GM21447 (cell line): ENCODE measurements around the gene ARHGAP6.
A peak's percentile ranks its signal among the peaks of the same experiment; 100 is the strongest.

Experiments used
- ATAC-seq: cut with Tn5 transposase; IDR thresholded peaks from one replicate; pipeline ENCODE4 v1.9.1; 2021; ENCODE audit not compliant: unreplicated experiment

Gene ARHGAP6

GRCh38 chrX:11188664-11189063 lies 477.1 kb downstream of the ARHGAP6 start:
- ATAC-seq = no peak

- no peak for ATAC-seq
Observed at GRCh38 chrX:11187001-11187400, 478.7 kb downstream of the ARHGAP6 start.

- no peak for ATAC-seq
Observed at GRCh38 chrX:11185861-11186260, 479.9 kb downstream of the ARHGAP6 start.

GRCh38 chrX:11180571-11180970 lies 485.1 kb downstream of the ARHGAP6 start:
- no peak for ATAC-seq

GRCh38 chrX:11172415-11172814 lies 493.3 kb downstream of the ARHGAP6 start:
- ATAC-seq = no peak

GRCh38 chrX:11171956-11172355 lies 493.8 kb downstream of the ARHGAP6 start:
- ATAC-seq = no peak

GRCh38 chrX:11164433-11164832 lies 501.3 kb downstream of the ARHGAP6 start:
- no peak for ATAC-seq

- ATAC-seq = no peak
Observed at GRCh38 chrX:11159149-11159548, 506.6 kb downstream of the ARHGAP6 start.

GRCh38 chrX:11151799-11152559 lies 513.7 kb downstream of the ARHGAP6 start:
- ATAC-seq = no peak

GRCh38 chrX:11148401-11148800 lies 517.3 kb downstream of the ARHGAP6 start:
- ATAC-seq = no peak

GRCh38 chrX:11146411-11146810 lies 519.3 kb downstream of the ARHGAP6 start:
- no peak for ATAC-seq

GRCh38 chrX:11143931-11144678 lies 521.6 kb downstream of the ARHGAP6 start:
- ATAC-seq = peak; percentile 67

- ATAC-seq = no peak
Observed at GRCh38 chrX:11138498-11139390, 527.0 kb downstream of the ARHGAP6 start.

GRCh38 chrX:11137543-11138139 lies 528.1 kb downstream of the ARHGAP6 start:
- no peak for ATAC-seq

- ATAC-seq = no peak
Observed at GRCh38 chrX:11135564-11136185, 530.0 kb downstream of the ARHGAP6 start.

GRCh38 chrX:11131146-11131545 lies 534.6 kb downstream of the ARHGAP6 start:
- ATAC-seq = no peak

- no peak for ATAC-seq
Observed at GRCh38 chrX:11130136-11130535, 535.6 kb downstream of the ARHGAP6 start.

GRCh38 chrX:11129534-11130105 lies 536.1 kb downstream of the ARHGAP6 start:
- ATAC-seq = no peak

- no peak for ATAC-seq
Observed at GRCh38 chrX:11125060-11125459, 540.7 kb downstream of the ARHGAP6 start.

GRCh38 chrX:11124112-11124511 lies 541.6 kb downstream of the ARHGAP6 start:
- ATAC-seq = no peak
